ENCODE data around the gene ADAMTS12. TPM values are rescaled to one million over a fixed set of nuclear protein-coding genes. Genes with fewer than 3 reads are reported as not detected.

ADAMTS12 gene
- total RNA-seq, 1 donor from 2014 or later, result 4.1 TPM

- no peaks in the 10 kb centered on the region for H3K27me3 ChIP-seq (ENCODE audit: control insufficient read depth, insufficient read depth, low read length)
- H3K36me3 ChIP-seq (ENCODE audit: control insufficient read depth, insufficient read depth, low read length), result no peaks in the 10 kb centered on the region
- H3K4me3 ChIP-seq (ENCODE audit: low read depth, low read length), result no peak overlapping the region
- DNase-seq (ENCODE audit: low read depth), result no peak
- TF ChIP-seq CTCF (IDR thresholded peaks at IDR 0.05; ENCODE audit: insufficient read depth, low read length, poor library complexity, severe bottlenecking), result no peak
Measured at GRCh38 chr5:33482335-33482734, 409.5 kb downstream of the ADAMTS12 start.

- no peak for DNase-seq (ENCODE audit: low read depth)
- no peaks in the 10 kb centered on the region for H3K27me3 ChIP-seq (ENCODE audit: control insufficient read depth, insufficient read depth, low read length)
- TF ChIP-seq CTCF (IDR thresholded peaks at IDR 0.05; ENCODE audit: insufficient read depth, low read length, poor library complexity, severe bottlenecking), result no peak
Measured at GRCh38 chr5:33480876-33481275, 410.9 kb downstream of the ADAMTS12 start.

GRCh38 chr5:33479311-33479710 is 412.5 kb downstream of the ADAMTS12 start:
- peak; percentile 34 for DNase-seq (ENCODE audit: low read depth)
- no peaks in the 10 kb centered on the region for H3K27me3 ChIP-seq (ENCODE audit: control insufficient read depth, insufficient read depth, low read length)
- no peaks in the 10 kb centered on the region for H3K36me3 ChIP-seq (ENCODE audit: control insufficient read depth, insufficient read depth, low read length)
- H3K4me3 ChIP-seq (ENCODE audit: low read depth, low read length), result no peak overlapping the region
- TF ChIP-seq CTCF (IDR thresholded peaks at IDR 0.05; ENCODE audit: insufficient read depth, low read length, poor library complexity, severe bottlenecking), result no peak

More at GRCh38 chr5:33480876-33481275, 410.9 kb downstream of the ADAMTS12 start:
- no peaks in the 10 kb centered on the region for H3K36me3 ChIP-seq (ENCODE audit: control insufficient read depth, insufficient read depth, low read length)
- no peak overlapping the region for H3K4me3 ChIP-seq (ENCODE audit: low read depth, low read length)

- DNase-seq (ENCODE audit: low read depth), result no peak
- no peak for TF ChIP-seq CTCF (IDR thresholded peaks at IDR 0.05; ENCODE audit: insufficient read depth, low read length, poor library complexity, severe bottlenecking)
- H3K27me3 ChIP-seq (ENCODE audit: control insufficient read depth, insufficient read depth, low read length), result no peaks in the 10 kb centered on the region
- no peak overlapping the region for H3K4me3 ChIP-seq (ENCODE audit: low read depth, low read length)
- no peaks in the 10 kb centered on the region for H3K36me3 ChIP-seq (ENCODE audit: control insufficient read depth, insufficient read depth, low read length)
Measured at GRCh38 chr5:33477816-33478215, 414.0 kb downstream of the ADAMTS12 start.

GRCh38 chr5:33476992-33477391 is 414.8 kb downstream of the ADAMTS12 start:
- H3K27me3 ChIP-seq (ENCODE audit: control insufficient read depth, insufficient read depth, low read length), result no peaks in the 10 kb centered on the region
- H3K36me3 ChIP-seq (ENCODE audit: control insufficient read depth, insufficient read depth, low read length), result no peaks in the 10 kb centered on the region
- TF ChIP-seq CTCF (IDR thresholded peaks at IDR 0.05; ENCODE audit: insufficient read depth, low read length, poor library complexity, severe bottlenecking), result no peak
- no peak for DNase-seq (ENCODE audit: low read depth)
- H3K4me3 ChIP-seq (ENCODE audit: low read depth, low read length), result no peak overlapping the region

- no peak for DNase-seq (ENCODE audit: low read depth)
- no peak overlapping the region for H3K4me3 ChIP-seq (ENCODE audit: low read depth, low read length)
- no peaks in the 10 kb centered on the region for H3K27me3 ChIP-seq (ENCODE audit: control insufficient read depth, insufficient read depth, low read length)
- TF ChIP-seq CTCF (IDR thresholded peaks at IDR 0.05; ENCODE audit: insufficient read depth, low read length, poor library complexity, severe bottlenecking), result no peak
- H3K36me3 ChIP-seq (ENCODE audit: control insufficient read depth, insufficient read depth, low read length), result no peaks in the 10 kb centered on the region
Measured at GRCh38 chr5:33475706-33476105, 416.1 kb downstream of the ADAMTS12 start.
